Liver (tissue), 9 donors: ENCODE results near the gene UBQLN3. TPM values are rescaled to one million over a fixed set of nuclear protein-coding genes. Genes with fewer than 3 reads are reported as not detected.

ENCODE experiments used
- DNase-seq: peaks from one replicate; pipeline ENCODE4 v3.0.0-alpha.2; 2017; ENCODE audit warnings: low spot score
- H3K27ac ChIP-seq, 2 donors: one replicate each; pipeline ENCODE4 v1.7.0; 2013; ENCODE audit warnings: inconsistent platforms in 2 of 2, low read length in 2 of 2, control low read depth in 1 of 2, low read depth in 1 of 2, mild to moderate bottlenecking in 1 of 2
- H3K27me3 ChIP-seq, 4 donors: one replicate each; pipeline versions ENCODE4 v1.6.1 to v1.7.0; 2013; ENCODE audit warnings: low read length in 3 of 4, inconsistent platforms in 1 of 4, mild to moderate bottlenecking in 1 of 4, moderate library complexity in 1 of 4; ENCODE audit not compliant: control insufficient read depth in 4 of 4, insufficient read depth in 4 of 4
- H3K36me3 ChIP-seq, 4 donors: one replicate each; pipeline versions ENCODE4 v1.6.1 to v1.7.0; 2013; ENCODE audit warnings: low read length in 3 of 4, mild to moderate bottlenecking in 3 of 4, low read depth in 1 of 4, moderate library complexity in 1 of 4; ENCODE audit not compliant: control insufficient read depth in 4 of 4, insufficient read depth in 3 of 4
- H3K4me1 ChIP-seq, 4 donors: one replicate each; pipeline versions ENCODE4 v1.6.1 to v1.7.0; 2013; ENCODE audit warnings: low read length in 3 of 4, mild to moderate bottlenecking in 3 of 4, moderate library complexity in 1 of 4; ENCODE audit not compliant: control insufficient read depth in 4 of 4, insufficient read depth in 4 of 4
- H3K4me3 ChIP-seq, 3 donors: one replicate each; pipeline versions ENCODE4 v1.6.1 to v1.7.0; 2013; ENCODE audit warnings: low read length in 3 of 3, control low read depth in 1 of 3, low read depth in 1 of 3, mild to moderate bottlenecking in 1 of 3
- H3K9ac ChIP-seq, 2 donors: one replicate each; pipeline ENCODE4 v1.7.0; 2013; ENCODE audit warnings: low read length in 2 of 2, mild to moderate bottlenecking in 2 of 2, moderate library complexity in 2 of 2, control low read depth in 1 of 2, low read depth in 1 of 2
- H3K9me3 ChIP-seq, 4 donors: one replicate each; pipeline versions ENCODE4 v1.6.1 to v1.7.0; 2013; ENCODE audit warnings: low read length in 3 of 4; ENCODE audit not compliant: control insufficient read depth in 4 of 4
- EGR1 ChIP-seq, 2 donors: IDR thresholded peaks; 2 replicates each; pipeline ENCODE4 v1.6.1; 2016 to 2018; ENCODE audit warnings: antibody characterized with exemption in 2 of 2, low read depth in 2 of 2
- FOXA1 ChIP-seq: IDR thresholded peaks from 2 replicates; pipeline ENCODE4 v1.6.1; 2016; ENCODE audit warnings: antibody characterized with exemption
- FOXA2 ChIP-seq: IDR thresholded peaks from 2 replicates; pipeline ENCODE4 v1.6.1; 2016; ENCODE audit warnings: antibody characterized with exemption
- GABPA ChIP-seq, 2 donors: IDR thresholded peaks in 1 of 2; conservative IDR thresholded peaks in 1 of 2; 2 replicates each; pipeline ENCODE4 v1.6.1; 2016; ENCODE audit warnings: antibody characterized with exemption in 2 of 2, mild to moderate bottlenecking in 1 of 2, moderate library complexity in 1 of 2
- HNF4A ChIP-seq, 2 donors: conservative IDR thresholded peaks; 2 replicates each; pipeline ENCODE4 v1.6.1; 2016; ENCODE audit warnings: antibody characterized with exemption in 2 of 2, mild to moderate bottlenecking in 2 of 2
- HNF4G ChIP-seq: IDR thresholded peaks from 2 replicates; pipeline ENCODE4 v1.6.1; 2016; ENCODE audit warnings: antibody characterized with exemption
- JUND ChIP-seq, 2 donors: IDR thresholded peaks; 2 replicates each; pipeline ENCODE4 v1.6.1; 2016; ENCODE audit warnings: antibody characterized with exemption in 2 of 2
- NR2F2 ChIP-seq: IDR thresholded peaks from 2 replicates; pipeline ENCODE4 v1.6.1; 2016; ENCODE audit warnings: antibody characterized with exemption
- RAD21 ChIP-seq, 2 donors: IDR thresholded peaks; 2 replicates each; pipeline ENCODE4 v1.6.1; 2016; ENCODE audit warnings: antibody characterized with exemption in 2 of 2, mild to moderate bottlenecking in 2 of 2
- RXRA ChIP-seq, 2 donors: IDR thresholded peaks; 2 replicates each; pipeline ENCODE4 v1.6.1; 2017 to 2018; ENCODE audit warnings: antibody characterized with exemption in 2 of 2, mild to moderate bottlenecking in 1 of 2
- SP1 ChIP-seq: IDR thresholded peaks from 2 replicates; pipeline ENCODE4 v1.6.1; 2018; ENCODE audit warnings: antibody characterized with exemption, mild to moderate bottlenecking
- TAF1 ChIP-seq: conservative IDR thresholded peaks from 2 replicates; pipeline ENCODE4 v1.6.1; 2016; ENCODE audit warnings: antibody characterized with exemption, mild to moderate bottlenecking
- YY1 ChIP-seq: IDR thresholded peaks from 2 replicates; pipeline ENCODE4 v1.6.1; 2016; ENCODE audit warnings: antibody characterized with exemption, mild to moderate bottlenecking
- WGBS: extraction: QIAGEN DNeasy Blood & Tissue Kit; methylation state at CpG from one replicate; pipeline ENCODE4 v1.1.7; 2013; 5-methylcytosine and 5-hydroxymethylcytosine counted together
- polyA plus RNA-seq, 2 donors: library from polyadenylated mRNA; stranded (reverse) in 1 of 2; unstranded in 1 of 2; fragments of 200-250 nt in 1 of 2; fragments of >200 nt in 1 of 2; fragmentation: Nextera tagmentation in 1 of 2; extraction: Ambion mirVana in 1 of 2; gene quantifications; one replicate each; pipeline versions ENCODE4 v1.2.1 to v1.2.3, GENCODE V29; 2013 to 2015
- total RNA-seq, 2 donors: library from RNA; depleted of rRNA; stranded (reverse); fragments of >200 nt; gene quantifications; one replicate each; pipeline ENCODE4 v1.2.3, GENCODE V29; 2014
- TF ChIP-seq, protein P1 (sequence below): IDR thresholded peaks from 2 replicates; pipeline ENCODE4 v1.6.1; 2016; ENCODE audit warnings: antibody characterized with exemption, mild to moderate bottlenecking
- TF ChIP-seq, protein P2 (sequence below): IDR thresholded peaks from 2 replicates; pipeline ENCODE4 v1.6.1; 2016; ENCODE audit warnings: antibody characterized with exemption
- TF ChIP-seq, protein P3 (sequence below): IDR thresholded peaks from 2 replicates; pipeline ENCODE4 v1.6.1; 2016; ENCODE audit warnings: antibody characterized with exemption
- TF ChIP-seq, protein P4 (sequence below): fragments of 150-350 bp; IDR thresholded peaks from 2 replicates; pipeline ENCODE4 v1.5.1; 2017; ENCODE audit warnings: improper control_type of control experiment, low read depth, low read length; ENCODE audit not compliant: missing input control
- TF ChIP-seq, protein P5 (sequence below): IDR thresholded peaks from 2 replicates; pipeline ENCODE4 v1.6.1; 2016; ENCODE audit warnings: antibody characterized with exemption
- donor health status: healthy.
- donor health status: healthy.
- donor health status: healthy.
- donor health status: healthy.
- donor health status: healthy.

The UBQLN3 gene
- under 1 TPM; 0.09 to 0.33 TPM for total RNA-seq
- not detected for polyA plus RNA-seq

DNA sequence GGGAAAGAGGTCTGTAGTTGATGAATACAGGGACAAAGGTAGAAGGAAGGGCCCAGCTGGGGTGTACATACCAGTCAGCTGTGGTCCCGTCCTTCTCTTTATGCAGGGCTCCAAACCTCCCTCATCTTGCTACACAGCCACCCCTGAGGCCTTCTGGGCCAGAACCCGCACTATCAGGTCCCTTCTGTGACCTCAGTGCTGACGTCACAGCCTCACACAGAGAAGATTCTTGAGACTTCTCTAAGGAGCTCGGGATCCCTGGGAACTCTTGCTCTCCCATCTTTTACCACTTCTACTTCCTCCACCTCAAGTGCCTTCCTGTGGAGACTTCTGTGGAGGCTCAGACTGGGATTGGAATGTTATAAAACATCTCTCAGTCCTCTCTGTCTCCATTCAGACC is at the start of gene UBQLN3:
UBQLN3 (minus strand) TSS at position 155 of the 400 bp plus-strand sequence. CDS start 399 bp downstream, outside the sequence.
- Histone ChIP-seq H3K9ac (no peak within 1 kb of the TSS), H3K27ac (no peak within 1 kb of the TSS), H3K4me1 (no peaks in the 10 kb centered on the region), H3K36me3 (no peaks in the 10 kb centered on the region), H3K9me3 (no peaks in the 10 kb centered on the region), H3K27me3 (no peaks in the 10 kb centered on the region), H3K4me3 (no peak within 1 kb of the TSS)
- no peak for DNase-seq
- TF ChIP-seq, protein P1, sequence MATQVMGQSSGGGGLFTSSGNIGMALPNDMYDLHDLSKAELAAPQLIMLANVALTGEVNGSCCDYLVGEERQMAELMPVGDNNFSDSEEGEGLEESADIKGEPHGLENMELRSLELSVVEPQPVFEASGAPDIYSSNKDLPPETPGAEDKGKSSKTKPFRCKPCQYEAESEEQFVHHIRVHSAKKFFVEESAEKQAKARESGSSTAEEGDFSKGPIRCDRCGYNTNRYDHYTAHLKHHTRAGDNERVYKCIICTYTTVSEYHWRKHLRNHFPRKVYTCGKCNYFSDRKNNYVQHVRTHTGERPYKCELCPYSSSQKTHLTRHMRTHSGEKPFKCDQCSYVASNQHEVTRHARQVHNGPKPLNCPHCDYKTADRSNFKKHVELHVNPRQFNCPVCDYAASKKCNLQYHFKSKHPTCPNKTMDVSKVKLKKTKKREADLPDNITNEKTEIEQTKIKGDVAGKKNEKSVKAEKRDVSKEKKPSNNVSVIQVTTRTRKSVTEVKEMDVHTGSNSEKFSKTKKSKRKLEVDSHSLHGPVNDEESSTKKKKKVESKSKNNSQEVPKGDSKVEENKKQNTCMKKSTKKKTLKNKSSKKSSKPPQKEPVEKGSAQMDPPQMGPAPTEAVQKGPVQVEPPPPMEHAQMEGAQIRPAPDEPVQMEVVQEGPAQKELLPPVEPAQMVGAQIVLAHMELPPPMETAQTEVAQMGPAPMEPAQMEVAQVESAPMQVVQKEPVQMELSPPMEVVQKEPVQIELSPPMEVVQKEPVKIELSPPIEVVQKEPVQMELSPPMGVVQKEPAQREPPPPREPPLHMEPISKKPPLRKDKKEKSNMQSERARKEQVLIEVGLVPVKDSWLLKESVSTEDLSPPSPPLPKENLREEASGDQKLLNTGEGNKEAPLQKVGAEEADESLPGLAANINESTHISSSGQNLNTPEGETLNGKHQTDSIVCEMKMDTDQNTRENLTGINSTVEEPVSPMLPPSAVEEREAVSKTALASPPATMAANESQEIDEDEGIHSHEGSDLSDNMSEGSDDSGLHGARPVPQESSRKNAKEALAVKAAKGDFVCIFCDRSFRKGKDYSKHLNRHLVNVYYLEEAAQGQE = no peak
- TF ChIP-seq HNF4G (no peak), FOXA2 (no peak), GABPA (IDR thresholded peaks at IDR 0.05 in 1 of 2, conservative IDR thresholded peaks at IDR 0.05 in 1 of 2) (no peak), JUND (IDR thresholded peaks at IDR 0.05) (no peak), EGR1 (IDR thresholded peaks at IDR 0.05; ENCODE audit: low read depth in 2 of 2) (no peak), TAF1 (no peak), RAD21 (IDR thresholded peaks at IDR 0.05) (no peak), YY1 (no peak), RXRA (IDR thresholded peaks at IDR 0.05) (no peak), SP1 (no peak), NR2F2 (no peak)
- TF ChIP-seq, protein P2, sequence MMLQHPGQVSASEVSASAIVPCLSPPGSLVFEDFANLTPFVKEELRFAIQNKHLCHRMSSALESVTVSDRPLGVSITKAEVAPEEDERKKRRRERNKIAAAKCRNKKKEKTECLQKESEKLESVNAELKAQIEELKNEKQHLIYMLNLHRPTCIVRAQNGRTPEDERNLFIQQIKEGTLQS = no peak
- TF ChIP-seq, protein P3, sequence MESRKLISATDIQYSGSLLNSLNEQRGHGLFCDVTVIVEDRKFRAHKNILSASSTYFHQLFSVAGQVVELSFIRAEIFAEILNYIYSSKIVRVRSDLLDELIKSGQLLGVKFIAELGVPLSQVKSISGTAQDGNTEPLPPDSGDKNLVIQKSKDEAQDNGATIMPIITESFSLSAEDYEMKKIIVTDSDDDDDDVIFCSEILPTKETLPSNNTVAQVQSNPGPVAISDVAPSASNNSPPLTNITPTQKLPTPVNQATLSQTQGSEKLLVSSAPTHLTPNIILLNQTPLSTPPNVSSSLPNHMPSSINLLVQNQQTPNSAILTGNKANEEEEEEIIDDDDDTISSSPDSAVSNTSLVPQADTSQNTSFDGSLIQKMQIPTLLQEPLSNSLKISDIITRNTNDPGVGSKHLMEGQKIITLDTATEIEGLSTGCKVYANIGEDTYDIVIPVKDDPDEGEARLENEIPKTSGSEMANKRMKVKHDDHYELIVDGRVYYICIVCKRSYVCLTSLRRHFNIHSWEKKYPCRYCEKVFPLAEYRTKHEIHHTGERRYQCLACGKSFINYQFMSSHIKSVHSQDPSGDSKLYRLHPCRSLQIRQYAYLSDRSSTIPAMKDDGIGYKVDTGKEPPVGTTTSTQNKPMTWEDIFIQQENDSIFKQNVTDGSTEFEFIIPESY = no peak
- TF ChIP-seq, protein P4, sequence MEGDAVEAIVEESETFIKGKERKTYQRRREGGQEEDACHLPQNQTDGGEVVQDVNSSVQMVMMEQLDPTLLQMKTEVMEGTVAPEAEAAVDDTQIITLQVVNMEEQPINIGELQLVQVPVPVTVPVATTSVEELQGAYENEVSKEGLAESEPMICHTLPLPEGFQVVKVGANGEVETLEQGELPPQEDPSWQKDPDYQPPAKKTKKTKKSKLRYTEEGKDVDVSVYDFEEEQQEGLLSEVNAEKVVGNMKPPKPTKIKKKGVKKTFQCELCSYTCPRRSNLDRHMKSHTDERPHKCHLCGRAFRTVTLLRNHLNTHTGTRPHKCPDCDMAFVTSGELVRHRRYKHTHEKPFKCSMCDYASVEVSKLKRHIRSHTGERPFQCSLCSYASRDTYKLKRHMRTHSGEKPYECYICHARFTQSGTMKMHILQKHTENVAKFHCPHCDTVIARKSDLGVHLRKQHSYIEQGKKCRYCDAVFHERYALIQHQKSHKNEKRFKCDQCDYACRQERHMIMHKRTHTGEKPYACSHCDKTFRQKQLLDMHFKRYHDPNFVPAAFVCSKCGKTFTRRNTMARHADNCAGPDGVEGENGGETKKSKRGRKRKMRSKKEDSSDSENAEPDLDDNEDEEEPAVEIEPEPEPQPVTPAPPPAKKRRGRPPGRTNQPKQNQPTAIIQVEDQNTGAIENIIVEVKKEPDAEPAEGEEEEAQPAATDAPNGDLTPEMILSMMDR = no peak
- whole genome bisulfite sequencing = 89% methylated on average over 4 of the region's 4 CpGs

DNA sequence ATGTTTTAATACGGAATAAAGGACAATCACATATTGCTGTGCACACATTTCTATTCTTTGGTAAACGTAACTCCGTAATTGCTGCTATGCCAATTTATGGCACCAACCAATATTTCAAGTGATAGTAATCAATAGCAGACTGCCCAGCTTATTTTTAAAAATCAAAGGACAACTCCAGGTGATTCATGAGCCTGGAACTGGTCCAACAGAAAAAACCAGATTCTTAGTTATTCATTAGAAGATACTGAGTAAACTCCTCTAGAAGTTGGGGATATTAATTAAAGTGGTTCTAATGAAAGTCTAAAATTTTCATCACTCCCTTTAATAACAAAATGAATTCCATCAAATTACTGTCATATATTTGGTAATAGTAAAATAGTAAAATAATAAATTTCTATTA is 48.0 kb upstream of the UBQLN3 start:
- Histone ChIP-seq H3K9ac (no peak overlapping the region), H3K4me3 (no peak overlapping the region), H3K9me3 (no peaks in the 10 kb centered on the region), H3K27ac (no peak overlapping the region), H3K4me1 (no peaks in the 10 kb centered on the region), H3K27me3 (no peaks in the 10 kb centered on the region), H3K36me3 (no peaks in the 10 kb centered on the region)
- DNase-seq = no peak
- 87% methylated on average over 3 of the region's 3 CpGs for WGBS
- TF ChIP-seq YY1 (no peak), EGR1 (IDR thresholded peaks at IDR 0.05; ENCODE audit: low read depth in 2 of 2) (no peak), HNF4G (no peak), FOXA1 (no peak), RAD21 (IDR thresholded peaks at IDR 0.05) (no peak), NR2F2 (no peak), TAF1 (no peak), HNF4A (conservative IDR thresholded peaks at IDR 0.05) (no peak)
- TF ChIP-seq, protein P5, sequence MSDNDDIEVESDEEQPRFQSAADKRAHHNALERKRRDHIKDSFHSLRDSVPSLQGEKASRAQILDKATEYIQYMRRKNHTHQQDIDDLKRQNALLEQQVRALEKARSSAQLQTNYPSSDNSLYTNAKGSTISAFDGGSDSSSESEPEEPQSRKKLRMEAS = no peak
- TF ChIP-seq, protein P2 = no peak
- TF ChIP-seq, protein P4 = no peak
- TF ChIP-seq, protein P1 = no peak
